Astrocyte (in vitro differentiated cells and primary cell): ENCODE data around the gene CAMK1D. TPM values are rescaled to one million over a fixed set of nuclear protein-coding genes. Genes with fewer than 3 reads are reported as not detected.
A peak's percentile ranks its signal among the peaks of the same experiment; 100 is the strongest.

Source experiments
- DNase-seq: peaks from one replicate; pipeline ENCODE4 v3.0.0-alpha.2; 2010; ENCODE audit warnings: low read depth
- FAIRE-seq: peaks from 2 replicates; lab custom pipeline; 2011; peaks lifted over from hg19 to GRCh38; lab: Jason Lieb, UNC
- H2AFZ ChIP-seq: 2 replicates; pipeline ENCODE4 v1.6.0; 2012; ENCODE audit warnings: low read depth, low read length, inconsistent platforms
- H3K27ac ChIP-seq: 2 replicates; pipeline ENCODE4 v1.5.1; 2011; ENCODE audit warnings: low read depth, low read length, inconsistent platforms
- H3K27me3 ChIP-seq: 2 replicates; pipeline ENCODE4 v1.6.0; 2011; ENCODE audit warnings: low read length, inconsistent platforms; ENCODE audit not compliant: insufficient read depth
- H3K36me3 ChIP-seq: 2 replicates; pipeline ENCODE4 v1.5.1; 2011; ENCODE audit warnings: low read length, inconsistent platforms; ENCODE audit not compliant: insufficient read depth
- H3K4me1 ChIP-seq: 2 replicates; pipeline ENCODE4 v1.5.1; 2011; ENCODE audit warnings: low read length, inconsistent platforms; ENCODE audit not compliant: insufficient read depth
- H3K4me2 ChIP-seq: 2 replicates; pipeline ENCODE4 v1.6.0; 2012; ENCODE audit warnings: low read length, inconsistent platforms
- H3K4me3 ChIP-seq: 2 replicates; pipeline ENCODE4 v1.5.1; 2011; ENCODE audit warnings: low read depth, mild to moderate bottlenecking, low read length, inconsistent platforms; ENCODE audit not compliant: insufficient read depth
- H3K79me2 ChIP-seq: 2 replicates; pipeline ENCODE4 v1.6.0; 2012; ENCODE audit warnings: mild to moderate bottlenecking, low read length, inconsistent platforms; ENCODE audit not compliant: insufficient read depth
- H3K9ac ChIP-seq: 2 replicates; pipeline ENCODE4 v1.6.0; 2012; ENCODE audit warnings: mild to moderate bottlenecking, low read length, inconsistent platforms
- H3K9me3 ChIP-seq: 2 replicates; pipeline ENCODE4 v1.5.1; 2012; ENCODE audit warnings: low read depth, mild to moderate bottlenecking, low read length, inconsistent platforms; ENCODE audit not compliant: insufficient read depth
- H4K20me1 ChIP-seq: 2 replicates; pipeline ENCODE4 v1.6.0; 2012; ENCODE audit warnings: low read length, inconsistent platforms; ENCODE audit not compliant: insufficient read depth
- H3K27ac Mint-ChIP-seq: one replicate; pipeline ENCODE4 v1.8.0; 2021; ENCODE audit warnings: mild to moderate bottlenecking, mixed read lengths; ENCODE audit not compliant: unreplicated experiment
- H3K27me3 Mint-ChIP-seq: one replicate; pipeline ENCODE4 v1.8.0; 2021; ENCODE audit warnings: low read depth, mixed read lengths; ENCODE audit not compliant: unreplicated experiment
- H3K36me3 Mint-ChIP-seq: one replicate; pipeline ENCODE4 v1.8.0; 2021; ENCODE audit warnings: low read depth, mixed read lengths; ENCODE audit not compliant: unreplicated experiment
- H3K4me1 Mint-ChIP-seq: one replicate; pipeline ENCODE4 v1.8.0; 2021; ENCODE audit warnings: low read depth, mixed read lengths; ENCODE audit not compliant: unreplicated experiment
- H3K4me3 Mint-ChIP-seq: one replicate; pipeline ENCODE4 v1.8.0; 2021; ENCODE audit warnings: mild to moderate bottlenecking, moderate library complexity, mixed read lengths; ENCODE audit not compliant: unreplicated experiment
- H3K9me3 Mint-ChIP-seq: one replicate; pipeline ENCODE4 v1.8.0; 2021; ENCODE audit warnings: mild to moderate bottlenecking, mixed read lengths; ENCODE audit not compliant: unreplicated experiment
- CTCF ChIP-seq: IDR thresholded peaks from 2 replicates; pipeline ENCODE4 v1.5.1; 2011; ENCODE audit warnings: low read depth, mild to moderate bottlenecking, inconsistent platforms, low read length, moderate library complexity; ENCODE audit not compliant: insufficient read depth
- EZH2 ChIP-seq: IDR thresholded peaks from 2 replicates; pipeline ENCODE4 v1.6.1; 2012; ENCODE audit warnings: mild to moderate bottlenecking, low read length, inconsistent platforms; ENCODE audit not compliant: insufficient read depth
- total RNA-seq: library from RNA; stranded (reverse); gene quantifications from 2 replicates; pipeline ENCODE4 v1.2.1, GENCODE V29; 2021

The CAMK1D gene
- total RNA-seq, 1 donor from 2014 or later, result 23.6 TPM

- no peak overlapping the region for H3K4me3 Mint-ChIP-seq
- H3K27me3 ChIP-seq, result no peaks in the 10 kb centered on the region
- H4K20me1 ChIP-seq, result peaks cover 14% of the 10 kb centered on the region
- H3K36me3 ChIP-seq, result no peaks in the 10 kb centered on the region
- H3K9me3 ChIP-seq, result no peaks in the 10 kb centered on the region
- no peaks in the 10 kb centered on the region for H3K9me3 Mint-ChIP-seq
- no peak overlapping the region for H3K4me3 ChIP-seq
- DNase-seq (no peak), FAIRE-seq (no peak)
- no peaks in the 10 kb centered on the region for H3K27me3 Mint-ChIP-seq
- peaks cover 41% of the 10 kb centered on the region for H3K79me2 ChIP-seq
- H3K27ac ChIP-seq, result no peak overlapping the region
- H3K4me1 ChIP-seq, result peaks cover 19% of the 10 kb centered on the region
- H2AFZ ChIP-seq, result no peak overlapping the region
- H3K9ac ChIP-seq, result no peak overlapping the region
- no peak overlapping the region for H3K27ac Mint-ChIP-seq
- no peak for TF ChIP-seq CTCF
- TF ChIP-seq EZH2, result no peak
- H3K36me3 Mint-ChIP-seq, result no peaks in the 10 kb centered on the region
- peaks cover 11% of the 10 kb centered on the region for H3K4me1 Mint-ChIP-seq
- H3K4me2 ChIP-seq, result no peak overlapping the region
These were observed 67.2 kb downstream of the CAMK1D start for GRCh38 chr10:12416344-12417050.

GRCh38 chr10:12417331-12417730 is 68.0 kb downstream of the CAMK1D start:
- DNase-seq (no peak), FAIRE-seq (no peak)
- Histone ChIP-seq H3K4me1 (peaks cover 19% of the 10 kb centered on the region), H3K27ac (no peak overlapping the region), H3K4me3 (no peak overlapping the region), H3K9ac (no peak overlapping the region), H3K27me3 (no peaks in the 10 kb centered on the region), H3K79me2 (peaks cover 45% of the 10 kb centered on the region), H4K20me1 (peaks cover 14% of the 10 kb centered on the region), H3K9me3 (no peaks in the 10 kb centered on the region), H3K36me3 (no peaks in the 10 kb centered on the region), H3K4me2 (no peak overlapping the region), H2AFZ (no peak overlapping the region)
- Mint-ChIP-seq H3K27ac (no peak overlapping the region), H3K4me3 (no peak overlapping the region), H3K4me1 (peaks cover 11% of the 10 kb centered on the region), H3K36me3 (no peaks in the 10 kb centered on the region), H3K9me3 (no peaks in the 10 kb centered on the region), H3K27me3 (no peaks in the 10 kb centered on the region)
- TF ChIP-seq EZH2, result no peak
- no peak for TF ChIP-seq CTCF

GRCh38 chr10:12418000-12418399 is 68.7 kb downstream of the CAMK1D start:
- H3K27ac ChIP-seq, result peak overlapping the region; percentile 94
- peaks cover 48% of the 10 kb centered on the region for H3K79me2 ChIP-seq
- H4K20me1 ChIP-seq, result peaks cover 9% of the 10 kb centered on the region
- H3K36me3 ChIP-seq, result no peaks in the 10 kb centered on the region
- H3K4me1 ChIP-seq, result peaks cover 19% of the 10 kb centered on the region
- Mint-ChIP-seq H3K36me3 (no peaks in the 10 kb centered on the region), H3K9me3 (no peaks in the 10 kb centered on the region), H3K4me1 (peaks cover 11% of the 10 kb centered on the region), H3K4me3 (no peak overlapping the region), H3K27ac (no peak overlapping the region), H3K27me3 (no peaks in the 10 kb centered on the region)
- no peaks in the 10 kb centered on the region for H3K27me3 ChIP-seq
- DNase-seq (peak; percentile 68), FAIRE-seq (no peak)
- H3K4me3 ChIP-seq, result no peak overlapping the region
- TF ChIP-seq CTCF (no peak), EZH2 (no peak)
- H3K9me3 ChIP-seq, result no peaks in the 10 kb centered on the region
- no peak overlapping the region for H2AFZ ChIP-seq
- H3K4me2 ChIP-seq, result no peak overlapping the region
- H3K9ac ChIP-seq, result no peak overlapping the region
